C4-2B (cell line): ENCODE data around the gene SMIM17.

Source experiments
- ZFX ChIP-seq: fragments of 450-650 bp; IDR thresholded peaks from 2 replicates; pipeline ENCODE4 v1.6.1; 2017
- TF ChIP-seq, protein P1 (sequence below): fragments of 450-650 bp; conservative IDR thresholded peaks from 2 replicates; pipeline ENCODE4 v1.5.1; 2017; ENCODE audit warnings: mild to moderate bottlenecking

DNA sequence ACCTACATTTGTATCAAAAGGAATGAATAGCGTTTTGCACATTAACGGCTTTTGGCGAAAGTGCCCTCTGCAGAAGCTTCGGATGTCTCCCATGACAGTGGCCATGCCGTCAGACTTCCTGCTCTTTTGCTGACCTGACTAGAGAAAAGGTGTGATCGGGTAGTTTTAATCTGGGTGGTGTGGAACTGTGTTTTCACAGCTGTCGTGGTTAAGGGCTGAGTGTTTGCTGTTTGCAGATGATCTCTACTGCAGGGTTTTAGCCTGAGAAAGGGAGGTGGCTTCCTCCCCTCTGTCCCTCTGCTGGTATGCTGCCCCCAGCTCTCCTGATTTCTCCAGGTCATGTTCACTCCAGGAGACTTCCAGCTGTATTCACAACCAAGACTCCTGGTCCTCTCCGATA, 25.4 kb upstream of the SMIM17 start:
- TF ChIP-seq, protein P1, sequence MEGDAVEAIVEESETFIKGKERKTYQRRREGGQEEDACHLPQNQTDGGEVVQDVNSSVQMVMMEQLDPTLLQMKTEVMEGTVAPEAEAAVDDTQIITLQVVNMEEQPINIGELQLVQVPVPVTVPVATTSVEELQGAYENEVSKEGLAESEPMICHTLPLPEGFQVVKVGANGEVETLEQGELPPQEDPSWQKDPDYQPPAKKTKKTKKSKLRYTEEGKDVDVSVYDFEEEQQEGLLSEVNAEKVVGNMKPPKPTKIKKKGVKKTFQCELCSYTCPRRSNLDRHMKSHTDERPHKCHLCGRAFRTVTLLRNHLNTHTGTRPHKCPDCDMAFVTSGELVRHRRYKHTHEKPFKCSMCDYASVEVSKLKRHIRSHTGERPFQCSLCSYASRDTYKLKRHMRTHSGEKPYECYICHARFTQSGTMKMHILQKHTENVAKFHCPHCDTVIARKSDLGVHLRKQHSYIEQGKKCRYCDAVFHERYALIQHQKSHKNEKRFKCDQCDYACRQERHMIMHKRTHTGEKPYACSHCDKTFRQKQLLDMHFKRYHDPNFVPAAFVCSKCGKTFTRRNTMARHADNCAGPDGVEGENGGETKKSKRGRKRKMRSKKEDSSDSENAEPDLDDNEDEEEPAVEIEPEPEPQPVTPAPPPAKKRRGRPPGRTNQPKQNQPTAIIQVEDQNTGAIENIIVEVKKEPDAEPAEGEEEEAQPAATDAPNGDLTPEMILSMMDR, result no peak
- no peak for TF ChIP-seq ZFX
